Activated CD8-positive, alpha-beta T cell treated with anti-CD3 and anti-CD28 coated beads for 36 hours (primary cell): ENCODE measurements around the gene KDM8. TPM values are rescaled to one million over a fixed set of nuclear protein-coding genes. Genes with fewer than 3 reads are reported as not detected.

ENCODE experiments used
- ATAC-seq: fragments of 200-7000 bp; cut with Tn5 transposase; one replicate; pipeline ENCODE4 v1.10.0; 2021; ENCODE audit warnings: mild to moderate bottlenecking, moderate library complexity
- CTCF ChIA-PET: fragments of 350-600 bp; sonication (Branson Sonifier 250); formaldehyde crosslinking; loops from one replicate; lab custom pipeline; 2021; ENCODE audit warnings: antibody characterized with exemption; lab: Charles Lee
- POLR2A ChIA-PET: fragments of 350-600 bp; sonication (Branson Sonifier 250); formaldehyde crosslinking; loops from one replicate; lab custom pipeline; 2021; ENCODE audit warnings: antibody characterized with exemption; lab: Charles Lee
- DNase-seq: peaks from one replicate; pipeline ENCODE4 v3.0.0-alpha.2; 2020
- H3K27ac Mint-ChIP-seq: one replicate; pipeline ENCODE4 v1.8.0; 2021; ENCODE audit warnings: mild to moderate bottlenecking, mixed read lengths
- H3K27me3 Mint-ChIP-seq: one replicate; pipeline ENCODE4 v1.8.0; 2021; ENCODE audit warnings: mixed read lengths
- H3K36me3 Mint-ChIP-seq: one replicate; pipeline ENCODE4 v1.8.0; 2021; ENCODE audit warnings: low read depth, mixed read lengths
- H3K4me1 Mint-ChIP-seq: one replicate; pipeline ENCODE4 v1.8.0; 2021; ENCODE audit warnings: low read depth, mixed read lengths
- H3K4me3 Mint-ChIP-seq: one replicate; pipeline ENCODE4 v1.8.0; 2021; ENCODE audit warnings: mild to moderate bottlenecking, moderate library complexity, mixed read lengths
- H3K9me3 Mint-ChIP-seq: one replicate; pipeline ENCODE4 v1.8.0; 2021; ENCODE audit warnings: mixed read lengths
- intact Hi-C: fragments of 100-400 bp; cut with micrococcal nuclease; formaldehyde crosslinking; loops from one replicate; pipeline ENCODE4 v1.10.0; 2022
- total RNA-seq, 2 experiments: library from RNA; stranded (reverse); gene quantifications; one replicate each; pipeline ENCODE4 v1.2.3, GENCODE V29; 2021
- TF ChIP-seq, protein P1 (sequence below): fragments of 200-600 bp; IDR thresholded peaks from one replicate; pipeline ENCODE4 v1.8.0; 2022; ENCODE audit warnings: antibody characterized with exemption, mild to moderate bottlenecking

Gene KDM8
- total RNA-seq, 2 experiments from 2014 or later = 10.9 to 12.7 TPM

DNA sequence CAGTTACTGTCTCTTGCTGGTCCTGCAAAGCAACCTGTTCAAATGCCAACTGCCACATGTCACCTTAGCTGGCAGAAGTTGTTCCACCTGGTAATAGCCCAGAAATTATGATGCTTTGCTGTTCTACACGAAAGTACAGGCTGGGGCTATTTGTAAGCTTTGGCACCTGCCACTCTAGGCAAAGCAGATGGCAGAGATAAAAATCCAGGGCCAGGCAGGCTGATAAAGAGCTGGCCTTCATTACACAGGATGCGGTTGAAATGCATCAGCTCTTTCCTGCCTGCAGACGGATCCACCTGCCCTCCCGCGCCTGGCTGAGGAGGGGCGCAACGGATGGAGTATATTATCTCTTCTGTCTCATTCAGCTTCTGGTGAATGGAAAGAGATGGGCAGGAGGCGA lies 29.3 kb upstream of the KDM8 start:
- H3K9me3 Mint-ChIP-seq = peaks cover 14% of the 10 kb centered on the region
- TF ChIP-seq, protein P1, sequence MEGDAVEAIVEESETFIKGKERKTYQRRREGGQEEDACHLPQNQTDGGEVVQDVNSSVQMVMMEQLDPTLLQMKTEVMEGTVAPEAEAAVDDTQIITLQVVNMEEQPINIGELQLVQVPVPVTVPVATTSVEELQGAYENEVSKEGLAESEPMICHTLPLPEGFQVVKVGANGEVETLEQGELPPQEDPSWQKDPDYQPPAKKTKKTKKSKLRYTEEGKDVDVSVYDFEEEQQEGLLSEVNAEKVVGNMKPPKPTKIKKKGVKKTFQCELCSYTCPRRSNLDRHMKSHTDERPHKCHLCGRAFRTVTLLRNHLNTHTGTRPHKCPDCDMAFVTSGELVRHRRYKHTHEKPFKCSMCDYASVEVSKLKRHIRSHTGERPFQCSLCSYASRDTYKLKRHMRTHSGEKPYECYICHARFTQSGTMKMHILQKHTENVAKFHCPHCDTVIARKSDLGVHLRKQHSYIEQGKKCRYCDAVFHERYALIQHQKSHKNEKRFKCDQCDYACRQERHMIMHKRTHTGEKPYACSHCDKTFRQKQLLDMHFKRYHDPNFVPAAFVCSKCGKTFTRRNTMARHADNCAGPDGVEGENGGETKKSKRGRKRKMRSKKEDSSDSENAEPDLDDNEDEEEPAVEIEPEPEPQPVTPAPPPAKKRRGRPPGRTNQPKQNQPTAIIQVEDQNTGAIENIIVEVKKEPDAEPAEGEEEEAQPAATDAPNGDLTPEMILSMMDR = no peak
- H3K27ac Mint-ChIP-seq = peak overlapping the region; percentile 79
- peaks cover 3% of the 10 kb centered on the region for H3K36me3 Mint-ChIP-seq
- ChIA-PET POLR2A (interaction anchor here (0.6 to 1.8 kb wide), 7 partner anchors 12 to 233 kb away, joined by 3 to 6 read pairs (median 4); no protein-coding TSS in a partner anchor), CTCF (interaction anchor here (1.0 to 2.2 kb wide), 9 partner anchors 22 to 283 kb away, joined by 3 to 11 read pairs (median 4); no protein-coding TSS in a partner anchor)
- peaks cover 82% of the 10 kb centered on the region for H3K4me1 Mint-ChIP-seq
- intact Hi-C loops = loop anchor here (5.0 kb wide), 2 partner anchors 63 to 193 kb away; no protein-coding TSS in a partner anchor
- H3K4me3 Mint-ChIP-seq = no peak overlapping the region
- DNase-seq (peak; percentile 83), ATAC-seq (peak; percentile 63)
- H3K27me3 Mint-ChIP-seq = no peaks in the 10 kb centered on the region

DNA sequence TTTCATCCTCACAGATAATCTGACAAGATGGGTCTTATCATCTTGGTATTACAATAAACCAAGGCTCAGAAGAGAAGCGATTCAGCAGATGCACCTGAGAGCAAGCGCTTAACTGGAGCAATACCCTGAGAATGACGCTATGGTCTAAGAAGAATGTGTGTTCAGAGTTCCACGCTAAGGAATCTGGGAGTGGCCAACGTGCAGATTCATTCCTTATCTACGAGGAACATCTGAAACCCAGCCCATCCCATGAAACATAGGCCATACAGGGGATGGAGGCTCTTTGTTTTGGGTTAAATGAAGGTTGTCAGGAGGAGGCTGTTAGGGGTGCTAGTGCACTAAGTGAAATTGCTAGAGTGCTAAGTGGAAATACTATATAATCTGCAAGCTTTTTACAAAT lies 28.5 kb upstream of the KDM8 start:
- ATAC-seq = no peak
- TF ChIP-seq, protein P1 = no peak
- Mint-ChIP-seq H3K27me3 (no peaks in the 10 kb centered on the region), H3K36me3 (peaks cover 3% of the 10 kb centered on the region), H3K4me3 (no peak overlapping the region), H3K4me1 (peaks cover 82% of the 10 kb centered on the region), H3K27ac (no peak overlapping the region), H3K9me3 (peaks cover 14% of the 10 kb centered on the region)
- intact Hi-C loops = loop anchor here (5.0 kb wide), 2 partner anchors 63 to 193 kb away; no protein-coding TSS in a partner anchor
- POLR2A ChIA-PET = interaction anchor here (1.8 kb wide), 1 partner anchor 232 kb away, joined by 6 read pairs; no protein-coding TSS in a partner anchor
- no peak for DNase-seq
- CTCF ChIA-PET = interaction anchor here (1.6 to 7.2 kb wide), 3 partner anchors 60 to 192 kb away, joined by 4 to 57 read pairs (median 11); no protein-coding TSS in a partner anchor

DNA sequence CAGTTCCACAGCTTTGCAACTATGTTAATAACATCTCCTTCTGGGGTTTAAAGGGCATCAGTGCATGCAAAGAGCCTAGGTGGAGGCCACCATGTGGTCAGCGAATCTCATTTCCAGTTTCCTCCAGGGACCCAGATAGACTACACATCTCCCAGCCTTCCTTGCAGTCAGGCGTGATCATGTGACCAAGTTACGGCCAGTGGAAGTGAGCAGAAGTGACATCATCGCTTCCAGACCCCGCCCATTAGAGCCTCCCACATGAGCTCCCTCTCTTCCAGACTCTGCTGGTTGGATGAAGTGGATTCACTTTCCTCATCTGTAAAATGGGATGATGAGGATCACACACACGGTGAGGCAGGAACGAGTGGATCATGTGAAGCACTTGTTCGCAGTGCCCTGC lies 27.4 kb upstream of the KDM8 start:
- TF ChIP-seq, protein P1 = no peak
- intact Hi-C loops = no loop called here
- peaks cover 75% of the 10 kb centered on the region for H3K4me1 Mint-ChIP-seq
- H3K4me3 Mint-ChIP-seq = no peak overlapping the region
- DNase-seq (no peak), ATAC-seq (no peak)
- ChIA-PET CTCF (interaction anchor here (0.9 to 7.2 kb wide), 3 partner anchors 20 to 191 kb away, joined by 3 to 57 read pairs (median 4); no protein-coding TSS in a partner anchor), POLR2A (interaction anchor here (1.0 kb wide), 1 partner anchor 11 kb away, joined by 3 read pairs; no protein-coding TSS in a partner anchor)
- H3K27me3 Mint-ChIP-seq = no peaks in the 10 kb centered on the region
- H3K27ac Mint-ChIP-seq = peak overlapping the region; percentile 49
- H3K36me3 Mint-ChIP-seq = peaks cover 3% of the 10 kb centered on the region
- peaks cover 12% of the 10 kb centered on the region for H3K9me3 Mint-ChIP-seq

DNA sequence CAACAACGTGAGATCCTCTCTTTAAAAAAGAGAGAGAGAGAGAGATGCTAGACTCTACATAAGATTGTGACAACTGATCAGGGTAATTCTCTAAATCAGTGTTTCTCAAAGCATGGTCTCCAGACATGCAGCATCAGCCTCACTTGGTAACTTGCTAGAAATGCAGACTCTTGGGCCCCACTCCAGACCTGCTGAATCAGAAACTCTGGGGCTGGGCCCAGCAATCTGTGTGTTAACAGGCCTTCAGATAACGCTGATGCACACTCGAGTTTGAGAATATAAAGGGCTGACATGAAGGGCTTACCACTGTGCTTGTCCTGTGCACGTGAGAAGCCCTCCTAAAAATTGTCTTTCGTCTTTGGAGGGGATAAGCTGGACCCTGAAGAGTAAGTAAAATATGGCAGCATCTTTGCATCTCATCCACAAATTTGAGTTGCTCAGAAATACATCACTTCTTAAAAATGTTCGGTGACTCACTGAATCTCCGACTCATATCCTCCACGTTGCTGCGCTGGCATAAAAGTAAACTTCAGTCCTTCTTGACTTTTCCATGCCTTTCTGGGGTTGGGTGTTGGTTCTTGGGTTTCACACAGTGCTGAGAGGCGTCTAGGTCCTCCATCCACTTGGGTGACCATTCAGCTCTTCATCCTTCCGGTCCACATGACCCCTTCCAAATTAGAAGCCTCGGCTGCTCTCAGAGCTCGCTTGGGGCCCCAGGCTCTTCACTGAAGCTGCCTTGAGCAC lies 26.1 kb upstream of the KDM8 start:
- Mint-ChIP-seq H3K27me3 (no peaks in the 10 kb centered on the region), H3K9me3 (peaks cover 2% of the 10 kb centered on the region), H3K4me3 (no peak overlapping the region), H3K4me1 (peaks cover 67% of the 10 kb centered on the region), H3K36me3 (no peaks in the 10 kb centered on the region), H3K27ac (peak overlapping the region; percentile 84)
- ChIA-PET POLR2A (interaction anchor here (0.6 to 1.3 kb wide), 4 partner anchors 12 to 191 kb away, joined by 3 to 4 read pairs (median 3); no protein-coding TSS in a partner anchor), CTCF (interaction anchor here (1.0 to 7.2 kb wide), 5 partner anchors 15 to 190 kb away, joined by 3 to 57 read pairs (median 4); no protein-coding TSS in a partner anchor)
- DNase-seq = peak; percentile 74
- TF ChIP-seq, protein P1 = no peak
- intact Hi-C loops = no loop called here
- ATAC-seq = peak; percentile 15
